GM21528 (cell line): ENCODE results near the gene FBXW10B.
"Not testable (repeated sequence)": the region's sequence is repeated elsewhere in the genome, so short reads cannot be mapped to it uniquely, and the experiment has no call there.

Experiments
- ATAC-seq: cut with Tn5 transposase; IDR thresholded peaks from one replicate; pipeline ENCODE4 v1.9.1; 2021; ENCODE audit warnings: mild to moderate bottlenecking, moderate library complexity; ENCODE audit not compliant: unreplicated experiment, low FRiP score

FBXW10B gene

GRCh38 chr17:15619331-15620058, at the start of gene FBXW10B:
Gene FBXW10B (minus strand): TSS chr17:15619704. CDS start chr17:15619512, 192 bp downstream.
- ATAC-seq = not testable (repeated sequence)

- ATAC-seq = no peak
These were observed 44.2 kb upstream of the FBXW10B start for GRCh38 chr17:15663691-15664090.

- ATAC-seq = no peak
These were observed 43.7 kb upstream of the FBXW10B start for GRCh38 chr17:15663176-15663575.

GRCh38 chr17:15662681-15663080, 43.2 kb upstream of the FBXW10B start:
- no peak for ATAC-seq

GRCh38 chr17:15660077-15660476, 40.6 kb upstream of the FBXW10B start:
- ATAC-seq = no peak

- no peak for ATAC-seq
These were observed 40.2 kb upstream of the FBXW10B start for GRCh38 chr17:15659663-15660062.

GRCh38 chr17:15659236-15659635, 39.7 kb upstream of the FBXW10B start:
- ATAC-seq = no peak

GRCh38 chr17:15658296-15658695, 38.8 kb upstream of the FBXW10B start:
- ATAC-seq = no peak

GRCh38 chr17:15657868-15658267, 38.4 kb upstream of the FBXW10B start:
- no peak for ATAC-seq

- ATAC-seq = no peak
These were observed 35.5 kb upstream of the FBXW10B start for GRCh38 chr17:15654886-15655561.

GRCh38 chr17:15654401-15654800, 34.9 kb upstream of the FBXW10B start:
- ATAC-seq = not testable (repeated sequence)

- no peak for ATAC-seq
These were observed 33.5 kb upstream of the FBXW10B start for GRCh38 chr17:15652960-15653359.

GRCh38 chr17:15651583-15652110, 32.1 kb upstream of the FBXW10B start:
- no peak for ATAC-seq

- no peak for ATAC-seq
These were observed 31.5 kb upstream of the FBXW10B start for GRCh38 chr17:15650741-15651582.

GRCh38 chr17:15649861-15650421, 30.4 kb upstream of the FBXW10B start:
- no peak for ATAC-seq

GRCh38 chr17:15648386-15648785, 28.9 kb upstream of the FBXW10B start:
- ATAC-seq = no peak

- ATAC-seq = not testable (repeated sequence)
These were observed 26.4 kb upstream of the FBXW10B start for GRCh38 chr17:15645942-15646312.

- not testable (repeated sequence) for ATAC-seq
These were observed 25.8 kb upstream of the FBXW10B start for GRCh38 chr17:15645099-15645941.

- ATAC-seq = not testable (repeated sequence)
These were observed 23.2 kb upstream of the FBXW10B start for GRCh38 chr17:15642505-15643251.
